Trophoblast cell (in vitro differentiated cells and primary cell): Measurements from ENCODE around the gene PKD2L1.
A peak's percentile ranks its signal among the peaks of the same experiment; 100 is the strongest.

ENCODE experiments used
- DNase-seq, 2 donors: peaks; one replicate each; pipeline ENCODE4 v3.0.0-alpha.2; 2016
- H2AFZ ChIP-seq: 2 replicates; pipeline ENCODE4 v1.6.1; 2013; ENCODE audit warnings: low read length, moderate library complexity, mild to moderate bottlenecking; ENCODE audit not compliant: insufficient read depth, poor library complexity
- H2AK5ac ChIP-seq: 2 replicates; pipeline ENCODE4 v1.6.1; 2013; ENCODE audit warnings: mild to moderate bottlenecking, low read length
- H2BK120ac ChIP-seq: 2 replicates; pipeline ENCODE4 v1.6.1; 2013; ENCODE audit warnings: low read length, mild to moderate bottlenecking, moderate library complexity; ENCODE audit not compliant: insufficient read depth, poor library complexity
- H2BK12ac ChIP-seq: 2 replicates; pipeline ENCODE4 v1.6.1; 2013; ENCODE audit warnings: mild to moderate bottlenecking, low read length, moderate library complexity
- H2BK5ac ChIP-seq: 2 replicates; pipeline ENCODE4 v1.6.1; 2013; ENCODE audit warnings: low read length, low read depth, moderate library complexity, mild to moderate bottlenecking; ENCODE audit not compliant: poor library complexity
- H3K14ac ChIP-seq: 2 replicates; pipeline ENCODE4 v1.6.1; 2013; ENCODE audit warnings: mild to moderate bottlenecking, low read length
- H3K18ac ChIP-seq: 2 replicates; pipeline ENCODE4 v1.6.1; 2013; ENCODE audit warnings: mild to moderate bottlenecking, low read length
- H3K23ac ChIP-seq: 2 replicates; pipeline ENCODE4 v1.6.1; 2013; ENCODE audit warnings: low read length
- H3K27ac ChIP-seq: 2 replicates; pipeline ENCODE4 v1.5.1; 2013; ENCODE audit warnings: low read depth, mild to moderate bottlenecking, inconsistent platforms, low read length, moderate library complexity
- H3K27me3 ChIP-seq: 2 replicates; pipeline ENCODE4 v1.6.1; 2013; ENCODE audit warnings: inconsistent platforms, mild to moderate bottlenecking, low read length, moderate library complexity; ENCODE audit not compliant: insufficient read depth
- H3K36me3 ChIP-seq, 2 experiments: 1 replicate in 1 of 2; 2 replicates in 1 of 2; pipeline ENCODE4 v1.6.1; 2013; ENCODE audit warnings: low read length in 2 of 2, mild to moderate bottlenecking in 2 of 2, moderate library complexity in 1 of 2; ENCODE audit not compliant: insufficient read depth in 2 of 2, control insufficient read depth in 1 of 2
- H3K4ac ChIP-seq: 2 replicates; pipeline ENCODE4 v1.6.1; 2013; ENCODE audit warnings: low read depth, mild to moderate bottlenecking, low read length, moderate library complexity
- H3K4me1 ChIP-seq, 2 experiments: 1 replicate in 1 of 2; 2 replicates in 1 of 2; pipeline ENCODE4 v1.6.1; 2013; ENCODE audit warnings: low read length in 2 of 2, mild to moderate bottlenecking in 2 of 2, moderate library complexity in 1 of 2; ENCODE audit not compliant: insufficient read depth in 2 of 2, control insufficient read depth in 1 of 2
- H3K4me2 ChIP-seq: 2 replicates; pipeline ENCODE4 v1.6.1; 2013; ENCODE audit warnings: inconsistent platforms, mild to moderate bottlenecking, low read length, moderate library complexity
- H3K4me3 ChIP-seq: 2 replicates; pipeline ENCODE4 v1.5.1; 2013; ENCODE audit warnings: mild to moderate bottlenecking, low read depth, low read length, inconsistent platforms
- H3K79me1 ChIP-seq: one replicate; pipeline ENCODE4 v1.6.1; 2013; ENCODE audit warnings: low read length
- H3K79me2 ChIP-seq: 2 replicates; pipeline ENCODE4 v1.6.1; 2013; ENCODE audit warnings: low read length, mild to moderate bottlenecking; ENCODE audit not compliant: control insufficient read depth, insufficient read depth, poor library complexity
- H3K9ac ChIP-seq: 2 replicates; pipeline ENCODE4 v1.6.1; 2013; ENCODE audit warnings: mild to moderate bottlenecking, low read length
- H3K9me3 ChIP-seq: 2 replicates; pipeline ENCODE4 v1.6.1; 2013; ENCODE audit warnings: low read depth, mild to moderate bottlenecking, control low read depth, inconsistent platforms, low read length; ENCODE audit not compliant: insufficient read depth
- H4K12ac ChIP-seq: 2 replicates; pipeline ENCODE4 v1.6.1; 2013; ENCODE audit warnings: low read depth, mild to moderate bottlenecking, low read length, moderate library complexity
- H4K8ac ChIP-seq: 2 replicates; pipeline ENCODE4 v1.6.1; 2013; ENCODE audit warnings: low read depth, mild to moderate bottlenecking, low read length, moderate library complexity
- H4K91ac ChIP-seq: one replicate; pipeline ENCODE4 v1.6.1; 2013; ENCODE audit warnings: low read depth, mild to moderate bottlenecking, low read length, moderate library complexity
- WGBS: extraction: QIAGEN DNeasy Blood & Tissue Kit; methylation state at CpG from one replicate; pipeline ENCODE4 v1.1.7; 2013; ENCODE audit warnings: missing lambda C conversion rate; ENCODE audit not compliant: insufficient read length, insufficient coverage; ENCODE audit errors: extremely low coverage; 5-methylcytosine and 5-hydroxymethylcytosine counted together

PKD2L1 gene

DNA sequence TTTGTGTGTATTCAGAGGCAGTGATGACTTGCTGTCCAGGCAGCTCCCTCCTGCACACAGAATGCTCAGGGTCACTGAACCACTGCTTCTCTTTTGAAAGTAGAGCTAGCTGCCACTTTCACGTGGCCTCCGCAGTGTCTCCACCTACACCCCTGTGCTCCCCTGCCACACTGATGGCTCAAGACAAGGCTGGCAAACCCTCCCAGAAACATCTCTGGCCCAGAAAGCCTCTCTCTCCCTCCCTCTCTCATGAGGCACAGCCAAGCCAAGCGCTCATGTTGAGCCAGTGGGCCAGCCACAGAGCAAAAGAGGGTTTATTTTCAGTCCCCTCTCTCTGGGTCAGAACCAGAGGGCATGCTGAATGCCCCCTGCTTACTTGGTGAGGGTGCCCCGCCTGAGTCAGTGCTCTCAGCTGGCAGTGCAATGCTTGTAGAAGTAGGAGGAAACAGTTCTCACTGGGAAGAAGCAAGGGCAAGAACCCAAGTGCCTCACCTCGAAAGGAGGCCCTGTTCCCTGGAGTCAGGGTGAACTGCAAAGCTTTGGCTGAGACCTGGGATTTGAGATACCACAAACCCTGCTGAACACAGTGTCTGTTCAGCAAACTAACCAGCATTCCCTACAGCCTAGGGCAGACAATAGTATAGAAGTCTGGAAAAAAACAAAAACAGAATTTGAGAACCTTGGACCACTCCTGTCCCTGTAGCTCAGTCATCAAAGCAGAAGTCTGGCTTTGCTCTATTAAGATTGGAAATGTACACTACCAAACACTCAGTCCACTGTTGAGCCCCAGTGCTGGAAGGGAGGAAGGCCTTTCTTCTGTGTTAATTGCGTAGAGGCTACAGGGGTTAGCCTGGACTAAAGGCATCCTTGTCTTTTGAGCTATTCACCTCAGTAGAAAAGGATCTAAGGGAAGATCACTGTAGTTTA, 32.8 kb upstream of the PKD2L1 start:
- Histone ChIP-seq H3K4me2 (no peak overlapping the region), H3K4me1 (peaks cover 16 to 29% of the 10 kb centered on the region in 2 experiments), H3K9me3 (peaks cover 2% of the 10 kb centered on the region), H3K27ac (peak overlapping the region; percentile 70), H3K14ac (no peak overlapping the region), H3K79me1 (peaks cover 16% of the 10 kb centered on the region), H4K91ac (peak overlapping the region; percentile 26), H3K4ac (no peak overlapping the region), H2BK5ac (peak overlapping the region; percentile 32), H2AK5ac (peak overlapping the region; percentile 39), H3K18ac (peak overlapping the region; percentile 28), H3K9ac (no peak overlapping the region), H3K79me2 (no peaks in the 10 kb centered on the region), H2AFZ (no peak overlapping the region), H2BK120ac (peak overlapping the region; percentile 35), H4K12ac (no peak overlapping the region), H2BK12ac (peak overlapping the region; percentile 46), H4K8ac (peak overlapping the region; percentile 36), H3K4me3 (no peak overlapping the region), H3K27me3 (no peaks in the 10 kb centered on the region), H3K23ac (no peak overlapping the region), H3K36me3 (peaks cover 20 to 36% of the 10 kb centered on the region in 2 experiments)
- WGBS: no CpG with 5 or more reads among the region's 6 CpGs
- DNase-seq: no peak

DNA sequence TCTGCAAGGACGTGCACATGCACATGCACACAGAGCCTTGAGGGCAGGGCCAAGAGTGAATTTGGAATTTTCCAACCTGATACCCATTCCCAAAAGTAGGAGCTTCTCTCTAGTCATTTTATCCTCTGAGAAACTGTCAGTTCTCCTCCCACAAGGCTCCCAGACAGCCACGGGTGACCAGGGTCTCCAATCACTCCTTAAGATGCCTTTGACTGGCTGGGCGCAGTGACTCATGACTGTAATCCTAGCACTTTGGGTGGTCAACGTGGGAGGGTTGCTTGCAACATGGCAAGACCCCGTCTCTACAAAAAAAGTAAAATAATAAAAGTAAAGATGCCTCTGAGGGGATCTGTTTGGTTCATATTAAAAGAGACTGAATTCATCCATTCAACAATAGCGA, 30.2 kb upstream of the PKD2L1 start:
- H2BK5ac ChIP-seq: no peak overlapping the region
- no peak overlapping the region for H2AK5ac ChIP-seq
- no peak overlapping the region for H3K23ac ChIP-seq
- H4K8ac ChIP-seq: no peak overlapping the region
- WGBS: no CpG with 5 or more reads among the region's 6 CpGs
- H3K27ac ChIP-seq: peak overlapping the region; percentile 42
- no peak overlapping the region for H4K91ac ChIP-seq
- no peak overlapping the region for H2BK120ac ChIP-seq
- H4K12ac ChIP-seq: no peak overlapping the region
- H3K4me3 ChIP-seq: no peak overlapping the region
- H3K9ac ChIP-seq: no peak overlapping the region
- H2AFZ ChIP-seq: no peak overlapping the region
- H3K36me3 ChIP-seq: peaks cover 29 to 58% of the 10 kb centered on the region in 2 experiments
- no peak overlapping the region for H3K4ac ChIP-seq
- H3K9me3 ChIP-seq: peaks cover 2% of the 10 kb centered on the region
- H2BK12ac ChIP-seq: no peak overlapping the region
- peaks cover 15% of the 10 kb centered on the region for H3K79me1 ChIP-seq
- H3K4me1 ChIP-seq: peaks cover 23 to 44% of the 10 kb centered on the region in 2 experiments
- H3K79me2 ChIP-seq: peaks cover 2% of the 10 kb centered on the region
- H3K18ac ChIP-seq: no peak overlapping the region
- no peak for DNase-seq
- no peak overlapping the region for H3K14ac ChIP-seq
- no peak overlapping the region for H3K4me2 ChIP-seq
- no peaks in the 10 kb centered on the region for H3K27me3 ChIP-seq

DNA sequence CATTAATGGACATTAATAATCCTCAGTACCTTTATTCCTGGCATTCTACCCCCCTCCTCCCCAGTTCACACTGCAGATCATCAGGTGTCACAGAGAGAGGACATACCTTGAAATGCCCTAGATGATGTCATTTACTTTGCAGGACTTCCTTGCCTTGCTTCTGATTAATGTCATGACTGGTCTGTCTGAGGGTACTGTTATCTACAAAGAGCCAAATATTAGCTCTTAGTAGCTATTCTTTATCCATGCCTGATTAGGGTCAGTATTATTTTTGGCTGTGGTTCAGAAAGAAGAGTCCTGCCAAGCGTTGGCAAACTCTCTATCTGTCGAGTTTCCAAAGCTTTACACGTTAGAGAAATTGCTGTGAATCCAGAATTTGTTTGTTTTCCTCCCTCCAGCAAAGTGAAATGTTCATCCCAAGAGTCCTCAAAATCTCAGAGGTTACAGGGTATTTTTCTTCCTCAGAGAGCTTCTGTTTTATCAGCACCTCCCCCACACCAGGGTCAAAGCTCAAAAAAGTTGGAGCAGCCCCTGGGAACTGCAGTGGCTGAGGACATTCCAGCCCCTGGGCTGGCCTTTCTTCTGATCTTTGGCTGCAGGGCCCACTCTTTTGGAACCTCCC, 29.6 kb upstream of the PKD2L1 start:
- no peak overlapping the region for H3K9ac ChIP-seq
- no peak overlapping the region for H2BK5ac ChIP-seq
- peaks cover 2% of the 10 kb centered on the region for H3K79me2 ChIP-seq
- no peak overlapping the region for H4K8ac ChIP-seq
- no peak overlapping the region for H3K4ac ChIP-seq
- H4K12ac ChIP-seq: no peak overlapping the region
- H3K27ac ChIP-seq: peak overlapping the region; percentile 42
- H3K23ac ChIP-seq: no peak overlapping the region
- no peak overlapping the region for H3K18ac ChIP-seq
- H3K4me3 ChIP-seq: no peak overlapping the region
- peaks cover 2% of the 10 kb centered on the region for H3K9me3 ChIP-seq
- H4K91ac ChIP-seq: no peak overlapping the region
- peaks cover 32 to 63% of the 10 kb centered on the region in 2 experiments for H3K36me3 ChIP-seq
- peak overlapping the region; percentile 6 for H3K4me2 ChIP-seq
- H2AK5ac ChIP-seq: no peak overlapping the region
- no peak overlapping the region for H2BK12ac ChIP-seq
- peaks cover 11% of the 10 kb centered on the region for H3K79me1 ChIP-seq
- H3K27me3 ChIP-seq: no peaks in the 10 kb centered on the region
- DNase-seq: no peak
- H3K14ac ChIP-seq: no peak overlapping the region
- no peak overlapping the region for H2AFZ ChIP-seq
- peaks cover 20 to 44% of the 10 kb centered on the region in 2 experiments for H3K4me1 ChIP-seq
- no peak overlapping the region for H2BK120ac ChIP-seq
- WGBS: no CpG with 5 or more reads among the region's 3 CpGs

DNA sequence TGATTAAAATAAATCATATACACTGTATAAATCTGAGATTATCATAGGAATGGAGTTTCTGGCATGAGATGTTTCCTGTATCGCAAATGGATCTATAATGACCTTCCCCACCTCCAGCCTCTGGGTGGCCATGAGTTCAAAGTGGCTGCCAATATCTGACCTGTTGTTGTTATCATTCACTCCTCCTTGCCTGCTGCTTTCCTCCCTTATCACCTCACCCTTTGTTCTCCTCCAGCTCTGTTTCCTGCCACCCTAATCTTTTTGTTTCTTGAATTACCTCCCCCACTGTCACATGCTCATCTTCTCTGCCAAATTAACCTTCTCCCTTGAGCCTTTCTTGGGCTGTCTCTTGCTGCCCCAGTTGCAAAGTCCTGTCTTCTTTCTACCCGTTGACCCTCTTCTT, 29.0 kb upstream of the PKD2L1 start:
- H3K27ac ChIP-seq: peak overlapping the region; percentile 42
- WGBS: no CpG with 5 or more reads among the region's 2 CpGs
- no peak overlapping the region for H3K14ac ChIP-seq
- H2AK5ac ChIP-seq: no peak overlapping the region
- H3K23ac ChIP-seq: no peak overlapping the region
- no peak overlapping the region for H3K4ac ChIP-seq
- no peak overlapping the region for H4K8ac ChIP-seq
- H3K4me2 ChIP-seq: peak overlapping the region; percentile 6
- H2BK12ac ChIP-seq: no peak overlapping the region
- no peak overlapping the region for H3K18ac ChIP-seq
- H3K27me3 ChIP-seq: no peaks in the 10 kb centered on the region
- H3K9me3 ChIP-seq: peaks cover 2% of the 10 kb centered on the region
- H3K9ac ChIP-seq: no peak overlapping the region
- H2BK120ac ChIP-seq: no peak overlapping the region
- H3K79me2 ChIP-seq: peaks cover 2% of the 10 kb centered on the region
- no peak overlapping the region for H4K91ac ChIP-seq
- DNase-seq: no peak
- peaks cover 24 to 44% of the 10 kb centered on the region in 2 experiments for H3K4me1 ChIP-seq
- H4K12ac ChIP-seq: no peak overlapping the region
- H2AFZ ChIP-seq: no peak overlapping the region
- peaks cover 11% of the 10 kb centered on the region for H3K79me1 ChIP-seq
- peaks cover 38 to 69% of the 10 kb centered on the region in 2 experiments for H3K36me3 ChIP-seq
- H2BK5ac ChIP-seq: peak overlapping the region; percentile 13
- no peak overlapping the region for H3K4me3 ChIP-seq
